GM23248 (cell line): ENCODE measurements around the gene ZBED2.

ENCODE experiments used
- EZH2 ChIP-seq: fragments of 200-600 bp; sonication (generic); IDR thresholded peaks from 2 replicates; pipeline ENCODE4 v1.6.1; 2018; ENCODE audit warnings: antibody characterized with exemption, mild to moderate bottlenecking; ENCODE audit not compliant: insufficient read depth, poor library complexity, severe bottlenecking
- EZH2phosphoT487 ChIP-seq: fragments of 200-600 bp; sonication (generic); IDR thresholded peaks from 2 replicates; pipeline ENCODE4 v1.6.1; 2018; ENCODE audit warnings: antibody characterized with exemption, moderate library complexity, mild to moderate bottlenecking, low read depth; ENCODE audit not compliant: insufficient read depth

GRCh38 chr3:111610612-111611054 lies 15.5 kb upstream of the ZBED2 start:
- TF ChIP-seq EZH2 (no peak), EZH2phosphoT487 (no peak)
